HL-60 (cell line): ENCODE data around the gene TRIM67.

ENCODE experiments used
- CTCF ChIP-seq: IDR thresholded peaks from one replicate; pipeline ENCODE4 v1.5.1; 2011; ENCODE audit warnings: low read length, control low read depth, inconsistent platforms; ENCODE audit not compliant: insufficient read depth
- REST ChIP-seq: IDR thresholded peaks from 2 replicates; pipeline ENCODE4 v1.6.1; 2012; ENCODE audit warnings: low read depth; ENCODE audit not compliant: insufficient replicate concordance

GRCh38 chr1:231176421-231176820 lies 14.6 kb downstream of the TRIM67 start:
- TF ChIP-seq CTCF (no peak), REST (no peak)
